Transverse colon (tissue), 4 donors: ENCODE data around the gene C16orf96.

Experiments
- POLR2AphosphoS5 ChIP-seq, 3 donors: sonication (generic); formaldehyde crosslinking; IDR thresholded peaks; one replicate each; pipeline ENCODE4 v1.6.1; 2016; ENCODE audit warnings: antibody characterized with exemption in 3 of 3
- TF ChIP-seq, protein P1 (sequence below), 5 experiments: fragments of 200-600 bp in 3 of 5; fragments of 450-650 bp in 2 of 5; sonication (generic) in 3 of 5; IDR thresholded peaks; 1 replicate in 2 of 5; 2 replicates in 3 of 5; pipeline ENCODE4 v1.5.1; 2016 to 2017; ENCODE audit warnings: antibody characterized with exemption in 5 of 5, inconsistent platforms in 3 of 5, mild to moderate bottlenecking in 2 of 5, moderate library complexity in 1 of 5

DNA sequence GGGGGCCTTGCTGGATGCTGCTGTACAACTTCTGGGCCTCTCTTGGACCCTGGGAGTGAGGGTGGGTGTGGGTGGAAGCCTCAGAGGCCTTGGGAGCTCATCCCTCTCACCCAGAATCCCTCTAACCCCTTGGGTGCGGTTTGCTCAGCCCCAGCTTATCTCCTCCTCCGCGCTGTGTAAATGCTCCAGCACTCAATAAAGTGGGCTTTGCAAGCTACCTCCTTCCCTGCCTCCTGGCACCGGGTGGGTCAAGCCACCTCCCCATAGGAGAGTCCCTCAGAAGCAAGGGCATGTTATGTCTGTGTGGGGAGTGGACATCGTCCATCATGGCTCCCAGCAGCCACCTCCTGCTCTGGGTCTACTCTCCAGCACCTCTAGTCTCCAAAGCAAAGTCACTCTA lies 46.0 kb upstream of the C16orf96 start:
- TF ChIP-seq, protein P1, sequence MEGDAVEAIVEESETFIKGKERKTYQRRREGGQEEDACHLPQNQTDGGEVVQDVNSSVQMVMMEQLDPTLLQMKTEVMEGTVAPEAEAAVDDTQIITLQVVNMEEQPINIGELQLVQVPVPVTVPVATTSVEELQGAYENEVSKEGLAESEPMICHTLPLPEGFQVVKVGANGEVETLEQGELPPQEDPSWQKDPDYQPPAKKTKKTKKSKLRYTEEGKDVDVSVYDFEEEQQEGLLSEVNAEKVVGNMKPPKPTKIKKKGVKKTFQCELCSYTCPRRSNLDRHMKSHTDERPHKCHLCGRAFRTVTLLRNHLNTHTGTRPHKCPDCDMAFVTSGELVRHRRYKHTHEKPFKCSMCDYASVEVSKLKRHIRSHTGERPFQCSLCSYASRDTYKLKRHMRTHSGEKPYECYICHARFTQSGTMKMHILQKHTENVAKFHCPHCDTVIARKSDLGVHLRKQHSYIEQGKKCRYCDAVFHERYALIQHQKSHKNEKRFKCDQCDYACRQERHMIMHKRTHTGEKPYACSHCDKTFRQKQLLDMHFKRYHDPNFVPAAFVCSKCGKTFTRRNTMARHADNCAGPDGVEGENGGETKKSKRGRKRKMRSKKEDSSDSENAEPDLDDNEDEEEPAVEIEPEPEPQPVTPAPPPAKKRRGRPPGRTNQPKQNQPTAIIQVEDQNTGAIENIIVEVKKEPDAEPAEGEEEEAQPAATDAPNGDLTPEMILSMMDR (IDR thresholded peaks at IDR 0.05) = no peak
- no peak for TF ChIP-seq POLR2AphosphoS5 (IDR thresholded peaks at IDR 0.05)
